ENCODE measurements around the gene ZEB2.

- TF ChIP-seq CTCF (conservative IDR thresholded peaks at IDR 0.05; ENCODE audit: low read length): no peak
- TF ChIP-seq EZH2phosphoT487 (IDR thresholded peaks at IDR 0.05; ENCODE audit: borderline replicate concordance, low read depth, low read length): no peak
Observed at GRCh38 chr2:144446136-144446535, 73.8 kb downstream of the ZEB2 start.

Measured in OCI-LY7 (cell line).